Upper lobe of left lung (tissue), 4 donors: Measurements from ENCODE around the gene PDAP1.

Source experiments
- CTCF ChIP-seq, 6 experiments: fragments of 450-650 bp in 4 of 6; fragments of 200-600 bp in 2 of 6; sonication (generic) in 2 of 6; IDR thresholded peaks; one replicate each; pipeline ENCODE4 v1.5.1; 2016 to 2019; ENCODE audit warnings: antibody characterized with exemption in 6 of 6
- EP300 ChIP-seq, 4 donors: sonication (generic); formaldehyde crosslinking; IDR thresholded peaks; one replicate each; pipeline ENCODE4 v1.5.1; 2017; ENCODE audit warnings: antibody characterized with exemption in 4 of 4, control low read depth in 2 of 4

DNA sequence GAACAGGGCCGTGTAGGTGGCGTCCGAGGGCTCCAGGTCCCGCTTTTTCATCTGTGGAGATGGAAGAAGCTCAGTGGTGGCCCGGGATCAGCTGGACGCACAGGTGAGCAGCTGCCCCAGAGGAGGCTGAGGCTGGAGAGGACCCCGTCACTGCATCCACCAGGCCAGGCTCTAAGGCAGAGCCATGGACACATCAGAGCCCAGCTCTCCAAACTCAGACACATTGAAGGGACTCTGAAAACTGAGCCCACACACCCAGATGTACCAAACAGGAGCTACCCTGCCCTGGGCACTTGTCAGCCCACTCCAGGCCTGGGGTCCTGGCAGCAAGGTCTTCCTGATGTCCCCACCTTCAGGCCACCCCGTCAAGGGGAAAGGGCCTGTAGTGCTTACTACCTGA, 21.4 kb upstream of the PDAP1 start:
- TF ChIP-seq EP300 (IDR thresholded peaks at IDR 0.05): no peak
- TF ChIP-seq CTCF (IDR thresholded peaks at IDR 0.05): no peak
